WTC11 (cell line): ENCODE results near the gene MTMR10.

Source experiments
- CREM ChIP-seq: sonication (generic); formaldehyde crosslinking; IDR thresholded peaks from 2 replicates; pipeline ENCODE4 v1.8.1; 2022; ENCODE audit warnings: mild to moderate bottlenecking, missing genetic modification reagents, moderate library complexity
- USF2 ChIP-seq: sonication (generic); formaldehyde crosslinking; IDR thresholded peaks from 2 replicates; pipeline ENCODE4 v1.8.1; 2023; ENCODE audit warnings: mild to moderate bottlenecking, missing genetic modification reagents, moderate library complexity
- TF ChIP-seq, protein P1 (sequence below): fragments of 200-600 bp; IDR thresholded peaks from 2 replicates; pipeline ENCODE4 v1.8.0; 2022; ENCODE audit warnings: antibody characterized with exemption

GRCh38 chr15:31012455-31012854 is 21.0 kb upstream of the MTMR10 start:
- no peak for TF ChIP-seq CREM (CRISPR knock-in tag)
- TF ChIP-seq, protein P1, sequence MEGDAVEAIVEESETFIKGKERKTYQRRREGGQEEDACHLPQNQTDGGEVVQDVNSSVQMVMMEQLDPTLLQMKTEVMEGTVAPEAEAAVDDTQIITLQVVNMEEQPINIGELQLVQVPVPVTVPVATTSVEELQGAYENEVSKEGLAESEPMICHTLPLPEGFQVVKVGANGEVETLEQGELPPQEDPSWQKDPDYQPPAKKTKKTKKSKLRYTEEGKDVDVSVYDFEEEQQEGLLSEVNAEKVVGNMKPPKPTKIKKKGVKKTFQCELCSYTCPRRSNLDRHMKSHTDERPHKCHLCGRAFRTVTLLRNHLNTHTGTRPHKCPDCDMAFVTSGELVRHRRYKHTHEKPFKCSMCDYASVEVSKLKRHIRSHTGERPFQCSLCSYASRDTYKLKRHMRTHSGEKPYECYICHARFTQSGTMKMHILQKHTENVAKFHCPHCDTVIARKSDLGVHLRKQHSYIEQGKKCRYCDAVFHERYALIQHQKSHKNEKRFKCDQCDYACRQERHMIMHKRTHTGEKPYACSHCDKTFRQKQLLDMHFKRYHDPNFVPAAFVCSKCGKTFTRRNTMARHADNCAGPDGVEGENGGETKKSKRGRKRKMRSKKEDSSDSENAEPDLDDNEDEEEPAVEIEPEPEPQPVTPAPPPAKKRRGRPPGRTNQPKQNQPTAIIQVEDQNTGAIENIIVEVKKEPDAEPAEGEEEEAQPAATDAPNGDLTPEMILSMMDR, result no peak
- TF ChIP-seq USF2 (CRISPR knock-in tag), result no peak
